ENCODE data around the gene QRICH2.
"Not testable (repeated sequence)": the region's sequence is repeated elsewhere in the genome, so short reads cannot be mapped to it uniquely, and the experiment has no call there.

The QRICH2 gene, protein sequence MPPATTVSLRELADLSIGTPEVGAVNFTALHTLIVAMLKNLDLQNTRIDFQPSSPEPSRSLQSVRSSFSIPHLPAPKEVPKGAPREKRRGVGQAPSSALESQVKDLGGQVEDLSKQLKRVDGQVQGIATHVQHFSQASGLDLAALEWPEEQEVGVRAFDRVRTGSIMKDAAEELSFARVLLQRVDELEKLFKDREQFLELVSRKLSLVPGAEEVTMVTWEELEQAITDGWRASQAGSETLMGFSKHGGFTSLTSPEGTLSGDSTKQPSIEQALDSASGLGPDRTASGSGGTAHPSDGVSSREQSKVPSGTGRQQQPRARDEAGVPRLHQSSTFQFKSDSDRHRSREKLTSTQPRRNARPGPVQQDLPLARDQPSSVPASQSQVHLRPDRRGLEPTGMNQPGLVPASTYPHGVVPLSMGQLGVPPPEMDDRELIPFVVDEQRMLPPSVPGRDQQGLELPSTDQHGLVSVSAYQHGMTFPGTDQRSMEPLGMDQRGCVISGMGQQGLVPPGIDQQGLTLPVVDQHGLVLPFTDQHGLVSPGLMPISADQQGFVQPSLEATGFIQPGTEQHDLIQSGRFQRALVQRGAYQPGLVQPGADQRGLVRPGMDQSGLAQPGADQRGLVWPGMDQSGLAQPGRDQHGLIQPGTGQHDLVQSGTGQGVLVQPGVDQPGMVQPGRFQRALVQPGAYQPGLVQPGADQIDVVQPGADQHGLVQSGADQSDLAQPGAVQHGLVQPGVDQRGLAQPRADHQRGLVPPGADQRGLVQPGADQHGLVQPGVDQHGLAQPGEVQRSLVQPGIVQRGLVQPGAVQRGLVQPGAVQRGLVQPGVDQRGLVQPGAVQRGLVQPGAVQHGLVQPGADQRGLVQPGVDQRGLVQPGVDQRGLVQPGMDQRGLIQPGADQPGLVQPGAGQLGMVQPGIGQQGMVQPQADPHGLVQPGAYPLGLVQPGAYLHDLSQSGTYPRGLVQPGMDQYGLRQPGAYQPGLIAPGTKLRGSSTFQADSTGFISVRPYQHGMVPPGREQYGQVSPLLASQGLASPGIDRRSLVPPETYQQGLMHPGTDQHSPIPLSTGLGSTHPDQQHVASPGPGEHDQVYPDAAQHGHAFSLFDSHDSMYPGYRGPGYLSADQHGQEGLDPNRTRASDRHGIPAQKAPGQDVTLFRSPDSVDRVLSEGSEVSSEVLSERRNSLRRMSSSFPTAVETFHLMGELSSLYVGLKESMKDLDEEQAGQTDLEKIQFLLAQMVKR (N-terminal part only)

DNA sequence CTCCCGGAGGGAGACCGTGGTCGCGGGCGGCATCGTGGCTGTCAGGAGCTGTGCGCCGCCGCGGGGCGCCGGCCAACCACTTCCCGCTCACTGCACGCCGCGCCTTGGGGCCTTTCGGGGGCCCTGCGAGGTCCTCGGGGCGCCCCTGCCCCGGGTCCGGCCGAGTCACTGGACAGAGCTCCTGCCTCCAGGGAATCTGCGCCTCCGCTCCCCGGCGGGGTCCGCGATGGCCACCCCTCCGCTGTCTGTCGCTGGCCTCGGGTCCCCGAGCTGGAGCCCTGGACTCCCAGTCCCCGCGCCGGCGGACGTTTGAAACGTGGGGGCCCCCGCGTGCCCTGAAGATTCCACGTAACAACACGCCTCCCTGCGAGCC is at the start of gene QRICH2:
Gene QRICH2, minus strand, starts transcription at position 311 of the 373 bp plus-strand sequence. Its CDS starts 278 bp downstream, at position 33.
- DNase-seq: no peak

DNA sequence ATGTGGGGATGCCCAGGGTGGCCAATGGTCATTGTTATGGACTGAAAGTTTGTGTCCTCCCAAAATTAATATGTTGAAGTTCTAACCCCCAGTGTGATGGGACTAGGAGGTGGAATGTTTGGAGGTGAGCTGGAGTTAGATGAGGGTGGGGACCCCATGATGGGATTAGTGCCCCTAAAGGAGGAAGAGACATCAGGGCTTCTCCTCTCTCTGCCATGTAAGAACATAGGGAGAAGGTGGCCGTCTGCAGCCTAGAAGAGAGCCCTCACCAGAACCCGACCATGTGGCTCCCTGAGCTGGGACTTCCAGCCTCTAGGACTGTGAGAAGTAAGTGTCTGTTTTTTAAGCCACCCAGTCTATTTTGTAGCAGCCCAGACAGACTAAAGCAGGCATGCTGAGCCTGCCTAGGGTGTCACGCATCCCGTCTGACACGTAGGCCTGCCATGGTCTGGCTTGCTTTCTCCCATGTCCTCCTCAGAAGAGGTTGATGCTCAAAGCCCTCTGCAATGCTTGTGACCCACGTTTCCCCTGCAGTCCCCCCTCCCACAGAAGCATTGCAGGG is 49.6 kb upstream of the QRICH2 start:
- no peak for DNase-seq

DNA sequence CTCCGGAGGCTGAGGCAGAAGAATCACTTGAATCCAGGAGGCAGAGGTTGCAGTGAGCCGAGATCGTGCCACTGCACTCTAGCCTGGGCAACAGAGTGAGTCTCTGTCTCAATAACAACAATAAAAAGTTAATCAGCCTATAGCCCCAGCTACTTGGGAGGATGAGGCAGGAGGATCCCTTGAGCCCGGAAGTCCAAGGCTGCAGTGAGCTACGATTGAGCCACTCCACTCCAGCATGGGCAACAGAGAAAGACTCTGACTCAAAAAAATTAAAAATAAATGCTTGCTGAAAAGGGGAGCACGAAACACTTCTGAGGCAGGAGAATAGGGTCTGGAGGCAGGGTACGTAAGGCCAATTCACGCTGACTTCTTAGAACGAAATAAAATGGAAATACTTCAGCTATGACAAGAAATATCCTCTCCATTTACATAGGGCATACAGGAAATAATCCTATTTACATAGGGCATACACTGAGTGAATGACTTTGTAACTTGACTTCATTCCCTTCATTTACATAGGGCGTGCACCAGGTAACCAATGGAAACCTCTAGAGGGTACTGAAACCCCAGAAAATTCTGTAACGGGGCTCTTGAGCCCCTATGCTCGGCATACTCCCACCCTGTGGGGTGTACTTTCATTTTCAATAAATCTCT is 48.9 kb upstream of the QRICH2 start:
- DNase-seq: no peak

DNA sequence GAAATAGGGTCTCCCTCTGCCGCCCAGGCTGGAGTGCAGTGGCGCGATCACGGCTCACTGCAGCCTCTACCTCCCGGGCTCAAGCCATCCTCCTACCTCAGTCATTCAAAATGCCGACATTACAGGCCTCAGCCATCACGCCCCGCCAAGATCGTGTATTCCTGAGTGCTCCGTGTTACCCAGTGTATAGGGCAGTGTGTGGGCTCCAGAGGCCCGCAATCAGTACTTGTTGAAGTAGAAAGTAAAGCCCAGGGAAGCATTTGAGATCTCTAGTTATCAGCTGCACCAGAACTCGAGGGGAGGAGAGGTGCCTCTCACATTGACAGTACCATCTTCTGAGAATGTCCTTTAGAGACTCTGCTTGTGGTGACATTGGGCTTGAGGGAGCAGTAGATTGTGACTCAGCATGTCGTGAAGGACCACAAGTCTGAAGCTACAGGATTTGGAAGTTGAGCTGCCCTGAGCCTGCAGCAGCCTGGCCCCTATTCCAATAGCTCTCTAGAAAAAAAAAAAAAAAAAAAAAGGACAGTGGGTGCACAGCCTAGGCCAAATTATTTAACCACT is 46.8 kb upstream of the QRICH2 start:
- DNase-seq: no peak

DNA sequence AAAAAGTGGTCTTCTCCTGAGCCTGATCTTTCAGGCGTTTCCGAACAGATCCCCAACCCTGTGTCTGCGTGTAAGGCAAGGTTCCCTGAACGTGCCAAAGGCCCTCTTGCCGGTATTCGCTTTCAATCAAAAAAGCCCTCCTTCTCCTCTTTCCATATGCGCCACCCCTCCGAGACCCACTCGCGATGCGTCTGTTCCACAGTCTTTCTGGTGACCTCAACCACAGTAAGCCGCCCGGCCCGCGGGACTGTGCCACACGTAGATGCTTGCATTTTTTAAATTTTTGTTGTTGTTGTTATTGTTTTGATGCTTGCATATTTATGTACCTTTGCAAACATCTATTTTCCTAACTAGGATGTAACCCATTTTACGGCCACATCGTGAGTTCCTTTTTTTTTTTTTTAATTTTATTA is 46.2 kb upstream of the QRICH2 start:
- no peak for DNase-seq

DNA sequence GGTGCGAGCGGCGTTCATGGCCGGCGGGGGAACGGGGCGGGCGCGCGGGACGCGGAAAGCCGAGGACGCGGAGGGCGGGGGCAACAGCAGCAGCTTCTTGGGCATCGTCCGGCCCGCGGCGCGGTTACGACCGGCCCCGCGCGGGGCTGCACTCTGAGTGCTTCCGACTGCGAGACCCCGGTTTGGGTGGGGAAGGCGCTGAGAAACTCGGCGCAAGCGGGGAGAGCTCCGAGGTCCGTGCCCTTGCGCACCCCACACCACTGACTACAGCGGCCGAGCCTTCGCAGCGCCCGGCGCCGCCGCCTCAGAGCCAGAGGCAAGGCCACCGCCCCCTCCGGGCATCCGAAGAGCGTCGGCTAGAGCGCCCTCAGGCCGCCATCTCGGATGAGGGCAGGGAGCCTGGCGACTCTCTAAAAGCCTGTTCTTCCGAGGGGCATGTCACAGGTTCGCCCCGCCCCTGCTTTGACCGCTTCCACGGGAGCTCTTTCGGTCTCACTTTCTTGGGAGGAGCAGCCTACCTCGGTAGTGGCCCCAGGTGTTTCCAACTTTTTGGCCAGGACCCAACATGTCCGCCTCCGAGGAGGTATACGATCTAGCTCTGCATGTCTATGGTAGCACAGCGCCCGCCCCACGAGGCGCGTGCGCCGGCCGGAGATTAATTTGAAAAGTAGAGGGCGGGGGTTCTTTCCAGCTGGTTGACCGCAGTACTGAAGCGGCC is 45.7 kb upstream of the QRICH2 start, which contains the start of gene PRPSAP1:
Gene PRPSAP1, minus strand, starts transcription at position 318 of the 718 bp plus-strand sequence. Its CDS starts 213 bp downstream, at position 105.
- DNase-seq: peak; percentile 86

DNA sequence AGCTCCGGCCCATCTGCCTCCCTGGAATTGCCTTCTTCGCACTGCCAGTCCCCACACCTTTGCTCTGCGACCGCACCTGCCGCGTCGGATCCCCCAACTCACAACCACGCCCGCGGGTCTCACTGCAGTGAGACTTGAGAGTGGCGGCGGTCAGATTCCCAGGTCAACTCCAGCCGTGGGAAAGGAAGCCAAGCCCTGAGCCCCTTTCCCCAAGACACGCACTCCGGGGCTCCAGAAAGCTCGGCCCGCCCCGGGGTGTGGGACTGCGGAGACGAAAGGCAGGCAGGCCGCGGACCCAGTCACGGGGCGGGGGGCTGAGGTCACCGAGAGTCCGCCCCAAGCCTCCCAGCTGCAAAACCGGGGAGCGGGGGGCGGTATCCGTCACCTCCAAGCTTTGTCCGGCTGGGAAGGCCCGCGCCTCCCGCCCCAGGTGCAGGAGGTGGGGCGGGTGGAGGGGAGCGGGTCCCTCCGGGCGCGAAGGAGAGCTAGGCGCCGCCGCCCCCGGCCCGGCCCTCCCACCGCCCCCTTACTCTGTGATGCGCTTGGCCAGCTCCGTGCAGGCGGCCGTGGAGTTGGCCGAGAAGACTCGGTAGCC is 45.0 kb upstream of the QRICH2 start:
- DNase-seq: peak; percentile 44

DNA sequence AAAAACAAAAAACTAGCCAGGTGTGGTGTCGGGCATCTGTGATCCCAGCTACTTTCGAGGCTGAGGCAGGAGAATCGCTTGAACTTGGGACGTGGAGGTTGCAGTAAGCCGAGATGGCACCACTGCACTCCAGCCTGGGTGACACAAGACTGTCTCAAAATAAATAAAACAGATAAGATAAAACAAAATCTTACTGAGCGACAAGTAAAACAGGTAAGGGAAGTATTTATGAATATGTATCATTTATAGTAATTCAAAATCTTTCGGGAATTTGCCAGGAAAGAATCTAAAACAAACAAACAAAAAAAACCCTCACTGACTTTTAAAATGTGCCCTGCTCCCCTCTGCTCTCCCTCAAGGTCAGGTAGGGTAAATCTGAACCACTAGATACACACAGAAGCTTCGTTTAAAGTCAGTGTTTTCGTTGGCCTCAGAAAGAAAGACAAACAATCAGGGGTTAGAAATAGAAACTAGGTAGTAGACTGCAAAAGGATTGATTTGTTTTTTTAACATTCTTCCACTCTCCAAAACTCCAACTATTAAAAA is 43.5 kb upstream of the QRICH2 start:
- DNase-seq: no peak

DNA sequence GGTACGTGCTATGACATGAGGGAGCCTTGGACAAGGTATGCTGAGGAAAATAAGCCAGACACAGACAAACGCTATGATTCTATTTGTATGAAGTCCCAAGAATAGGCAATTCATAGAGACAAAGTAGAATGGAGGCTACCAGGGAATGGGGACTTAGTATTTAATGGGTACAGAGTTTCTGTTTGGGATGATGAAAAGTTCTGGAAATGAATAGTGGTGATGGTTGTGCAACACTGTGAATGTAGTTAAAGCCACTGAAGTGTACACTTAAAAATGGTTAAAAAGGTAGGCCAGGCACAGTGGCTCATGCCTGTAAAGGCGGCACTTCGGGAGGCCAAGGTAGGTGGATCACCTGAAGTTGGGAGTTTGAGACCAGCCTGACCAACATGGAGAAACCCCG is 42.4 kb upstream of the QRICH2 start:
- DNase-seq: no peak

DNA sequence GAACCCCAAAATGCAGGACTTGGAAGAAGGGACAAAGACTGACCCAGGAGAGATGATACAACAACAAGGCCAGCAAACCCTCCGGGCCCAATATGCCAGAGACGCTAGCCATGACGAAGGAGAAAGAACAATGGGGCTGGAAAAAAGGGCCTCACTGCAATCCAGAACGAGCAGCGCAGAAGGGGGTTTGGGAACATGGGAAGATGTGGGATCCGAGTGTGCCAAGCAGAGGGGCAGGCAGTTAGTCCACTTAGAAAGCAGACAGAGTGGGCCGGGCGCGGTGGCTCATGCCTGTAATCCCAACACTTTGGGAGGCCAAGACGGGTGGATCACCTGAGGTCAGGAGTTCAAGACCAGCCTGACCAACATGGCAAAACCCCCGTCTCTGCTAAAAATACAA is 38.9 kb upstream of the QRICH2 start:
- DNase-seq: not testable (repeated sequence)

DNA sequence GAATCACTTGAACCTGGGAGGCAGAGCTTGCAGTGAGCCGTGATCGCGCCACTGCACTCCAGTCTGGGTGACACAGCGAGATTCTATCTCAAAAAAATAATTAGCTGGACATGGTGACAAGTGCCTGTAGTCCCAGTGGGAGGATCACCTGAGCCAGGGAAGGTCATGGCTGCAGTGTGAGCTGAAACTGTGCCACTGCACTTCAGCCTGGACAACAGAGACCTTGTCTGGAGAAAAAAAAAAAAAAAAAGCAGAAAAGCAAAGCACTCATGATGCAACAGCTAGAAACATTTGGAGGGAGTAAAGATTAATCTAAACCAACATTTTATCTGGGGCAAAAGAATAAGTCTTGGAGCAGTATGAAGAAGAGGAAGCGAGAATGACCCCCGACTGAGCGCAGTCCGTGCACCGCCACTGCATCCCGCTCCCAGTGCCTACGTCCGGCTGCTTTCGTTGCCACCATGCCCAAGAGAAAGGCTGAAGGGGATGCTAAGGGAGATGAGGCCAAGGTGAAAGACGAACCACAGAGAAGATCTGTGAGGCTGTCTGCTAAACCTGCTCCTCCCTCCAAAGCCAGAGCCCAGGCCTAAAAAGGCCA is 37.4 kb upstream of the QRICH2 start:
- no peak for DNase-seq

DNA sequence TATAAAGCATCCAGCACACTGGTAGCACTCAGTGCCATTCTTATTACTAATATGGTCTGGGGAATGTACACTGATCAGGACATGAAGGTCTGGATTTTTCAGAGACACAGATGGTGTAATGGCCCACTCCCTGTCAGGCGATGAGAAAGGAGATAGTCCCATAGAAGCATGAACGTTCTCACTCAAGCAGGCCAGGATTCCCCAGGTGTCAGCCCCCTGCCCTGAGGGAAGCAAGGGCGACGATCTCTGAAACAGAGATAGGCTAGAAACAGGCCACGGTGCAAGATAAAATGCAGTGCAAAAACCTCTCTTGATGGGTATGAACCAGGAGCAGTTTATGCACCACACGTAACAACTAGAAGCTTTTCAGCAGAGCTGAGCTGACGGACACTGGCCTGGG is 35.0 kb upstream of the QRICH2 start:
- no peak for DNase-seq

DNA sequence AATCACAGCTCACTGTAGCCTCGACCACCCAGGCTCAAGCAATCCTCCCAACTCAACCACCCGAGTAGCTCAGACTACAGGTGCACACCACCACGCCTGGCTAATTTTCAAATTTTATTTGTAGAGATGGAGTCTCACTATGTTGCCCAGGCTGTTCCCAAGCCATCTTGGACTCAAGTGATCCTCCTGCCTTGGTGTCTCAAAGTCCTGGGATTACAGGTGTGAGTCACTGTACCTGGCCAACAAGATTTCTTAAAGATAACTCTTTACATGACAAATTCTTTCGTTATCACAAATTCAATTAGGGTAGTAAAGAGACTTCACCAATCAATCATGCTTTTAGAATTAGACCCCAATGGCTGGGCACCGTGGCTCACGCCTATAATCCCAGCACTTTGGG is 33.2 kb upstream of the QRICH2 start:
- DNase-seq: no peak

DNA sequence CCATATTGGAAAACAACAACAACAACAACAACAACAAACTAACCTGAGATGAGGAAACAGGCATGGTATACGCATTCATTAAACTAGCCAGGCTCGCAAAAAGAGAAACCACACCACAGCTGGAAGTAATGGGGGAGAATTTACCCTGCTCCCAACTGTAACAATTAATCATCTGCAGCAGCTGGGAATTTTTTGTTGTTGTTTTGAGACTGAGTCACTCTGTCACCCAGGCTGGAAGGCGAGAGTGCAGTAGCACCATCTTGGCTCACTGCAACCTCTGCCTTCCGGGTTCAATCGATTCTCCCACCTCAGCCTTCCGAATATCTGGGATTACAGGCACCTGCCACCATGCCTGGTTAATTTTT is 29.3 kb upstream of the QRICH2 start:
- DNase-seq: no peak

DNA sequence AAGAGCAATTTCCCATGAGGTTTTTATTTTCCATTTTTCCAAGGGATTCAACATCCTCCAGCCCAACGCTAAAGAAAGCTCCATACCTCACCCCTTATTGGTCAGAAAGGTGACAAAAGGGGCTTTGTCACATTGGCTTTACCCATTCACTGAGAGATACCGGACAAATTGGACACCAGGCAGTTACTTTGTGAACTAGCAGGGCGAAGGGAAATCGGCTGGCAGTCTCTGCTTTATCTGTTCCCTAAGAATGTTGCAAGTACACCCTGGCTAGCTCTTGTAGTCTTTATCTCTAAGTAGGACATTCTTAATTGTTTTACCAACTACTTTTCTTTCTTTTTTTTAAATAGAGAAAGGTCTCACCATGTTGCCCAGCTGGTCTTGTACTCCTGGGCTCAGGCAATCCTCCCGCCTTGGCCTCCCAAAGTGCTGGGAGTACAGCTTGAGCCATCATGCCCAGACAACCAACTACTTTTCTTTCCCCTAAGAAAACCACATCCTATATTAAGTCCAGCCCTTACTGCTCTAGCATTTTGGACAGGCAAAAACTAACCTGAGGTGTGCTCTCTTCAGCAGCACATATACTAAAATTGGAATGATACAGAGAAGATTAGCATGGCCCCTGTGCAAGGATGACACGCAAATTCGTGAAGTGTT is 28.8 kb upstream of the QRICH2 start:
- DNase-seq: no peak

DNA sequence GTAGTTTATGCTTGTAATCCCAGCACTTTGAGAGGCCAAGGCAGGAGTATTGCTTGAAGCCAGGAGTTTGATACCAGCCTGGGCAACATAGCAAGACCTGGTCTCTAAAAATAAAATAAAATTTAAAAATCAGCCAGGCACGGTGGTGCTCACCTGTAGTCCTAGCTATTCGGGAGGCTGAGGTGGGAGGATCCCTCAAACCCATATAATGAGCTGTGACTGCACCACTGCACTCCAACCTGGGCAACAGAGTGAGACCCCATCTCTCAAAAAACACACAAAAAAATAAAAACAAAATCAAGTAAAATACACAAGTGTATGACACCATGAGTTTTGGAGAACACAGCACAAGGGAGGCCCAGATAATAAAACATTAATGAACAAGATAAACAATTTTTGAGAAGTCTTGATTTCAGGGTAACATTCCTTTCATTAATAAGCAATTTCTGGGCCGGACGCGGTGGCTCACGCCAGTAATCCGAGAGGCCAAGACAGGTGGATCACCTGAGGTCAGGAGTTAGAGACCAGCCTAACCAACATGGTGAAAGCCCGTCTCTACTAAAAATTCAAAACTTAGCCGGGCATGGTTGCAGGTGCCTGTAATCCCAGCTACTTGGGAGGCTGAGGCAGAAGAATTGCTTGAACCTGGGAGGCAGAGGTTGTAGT is 27.8 kb upstream of the QRICH2 start:
- DNase-seq: no peak

DNA sequence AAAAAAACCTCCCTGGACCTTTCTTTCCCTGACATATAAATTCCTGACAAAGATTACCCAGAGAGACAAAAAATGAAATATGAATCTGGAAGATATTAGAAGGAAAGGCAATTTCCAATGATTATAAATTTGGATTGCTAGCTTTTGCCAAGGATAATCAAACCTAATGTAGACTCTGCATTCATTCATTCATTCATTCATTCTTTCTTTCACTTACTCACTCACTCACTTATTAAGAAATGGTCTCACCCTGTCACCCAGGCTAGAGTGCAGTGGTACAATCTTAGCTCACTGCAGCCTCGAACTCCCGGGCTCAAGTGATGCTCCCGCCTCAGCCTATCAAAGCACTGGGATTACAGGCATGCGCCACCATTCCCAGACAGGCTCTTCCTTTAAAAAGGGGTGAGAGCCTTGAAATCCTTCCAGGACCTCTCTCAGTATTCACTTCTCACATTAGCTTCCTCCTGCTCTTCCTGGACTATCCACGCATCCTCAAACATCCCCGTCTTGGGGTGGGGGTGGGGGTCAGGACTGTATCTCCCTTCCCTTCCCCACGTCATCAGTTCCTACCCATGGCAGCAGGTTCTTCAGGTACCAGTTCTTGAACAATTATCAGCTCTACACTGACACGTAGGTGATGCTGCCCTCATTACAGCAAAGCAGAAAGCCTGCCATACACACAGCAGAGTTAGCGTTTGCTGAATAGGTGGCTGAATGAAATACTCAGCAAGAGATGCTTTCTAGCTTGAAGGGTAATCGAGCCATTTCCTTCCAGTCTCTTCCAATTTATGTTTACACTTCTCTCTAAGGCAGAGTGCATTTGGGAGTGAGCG is 25.8 kb upstream of the QRICH2 start:
- no peak for DNase-seq

DNA sequence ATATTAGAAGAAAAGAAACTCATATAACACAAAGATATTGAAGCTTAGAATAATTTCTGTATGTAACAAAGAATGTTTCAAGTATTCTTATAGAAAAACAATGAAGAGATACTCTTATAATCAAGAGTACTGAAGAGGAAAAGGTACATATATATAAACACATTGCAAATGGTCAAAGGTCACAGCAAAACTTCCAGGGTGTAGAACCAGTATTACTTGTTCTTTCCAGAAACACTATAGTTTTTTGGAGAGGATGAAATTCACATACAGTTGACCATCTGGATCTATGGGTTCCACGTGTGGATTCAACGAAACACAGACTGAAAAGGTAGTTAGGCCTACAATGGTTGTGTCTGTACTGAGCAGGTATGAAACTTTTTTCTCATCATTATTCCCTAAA is 23.0 kb upstream of the QRICH2 start:
- no peak for DNase-seq
